Stimulated activated CD8-positive, alpha-beta memory T cell treated with anti-CD3 and anti-CD28 coated beads, Interleukin-2, amount 100 ng/mL, for 48 hours (primary cell): ENCODE results near the gene UBR1.
"Not testable (repeated sequence)": the region's sequence is repeated elsewhere in the genome, so short reads cannot be mapped to it uniquely, and the experiment has no call there.

Source experiments
- DNase-seq, 2 donors: peaks; one replicate each; pipeline ENCODE4 v3.0.0-alpha.2; 2020; ENCODE audit warnings: low read depth in 2 of 2

Gene UBR1

DNA sequence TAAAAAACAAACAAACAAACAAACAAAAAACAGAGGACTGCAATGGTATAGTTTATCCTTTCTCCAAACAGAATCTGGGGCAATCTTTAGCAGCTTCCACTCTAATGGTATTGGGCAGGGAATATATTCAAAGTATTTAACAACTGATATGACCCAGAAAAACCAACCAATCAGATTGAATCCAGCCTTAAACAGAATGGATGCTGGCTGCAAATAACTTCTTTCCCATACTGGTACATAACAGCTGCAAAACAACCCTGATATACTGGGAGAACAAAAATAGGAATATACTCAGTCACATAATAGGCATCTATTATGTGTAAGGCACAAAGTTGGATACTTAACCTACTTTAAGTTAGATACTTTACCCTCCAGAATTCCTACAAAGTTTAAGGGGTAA, 49.1 kb downstream of the UBR1 start:
- no peak for DNase-seq

DNA sequence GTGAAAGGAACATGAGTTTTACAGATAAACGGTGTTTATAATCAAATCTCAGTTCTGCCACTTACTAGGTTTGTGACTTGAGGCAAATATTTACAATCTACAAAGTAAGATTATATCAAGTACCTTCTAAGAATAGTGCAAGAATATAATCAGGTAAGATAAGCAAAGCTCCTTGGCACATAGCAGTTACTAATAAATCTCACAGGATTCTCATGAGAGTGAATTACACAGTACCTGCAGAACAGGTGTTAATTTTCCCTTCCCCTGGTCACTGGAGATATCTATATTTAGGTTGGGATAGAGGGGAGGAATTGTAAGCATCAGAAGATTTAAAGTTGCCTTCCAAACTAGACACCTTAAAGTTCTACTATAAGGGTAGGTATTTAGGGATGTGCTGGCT, 53.0 kb downstream of the UBR1 start:
- DNase-seq, result no peak

DNA sequence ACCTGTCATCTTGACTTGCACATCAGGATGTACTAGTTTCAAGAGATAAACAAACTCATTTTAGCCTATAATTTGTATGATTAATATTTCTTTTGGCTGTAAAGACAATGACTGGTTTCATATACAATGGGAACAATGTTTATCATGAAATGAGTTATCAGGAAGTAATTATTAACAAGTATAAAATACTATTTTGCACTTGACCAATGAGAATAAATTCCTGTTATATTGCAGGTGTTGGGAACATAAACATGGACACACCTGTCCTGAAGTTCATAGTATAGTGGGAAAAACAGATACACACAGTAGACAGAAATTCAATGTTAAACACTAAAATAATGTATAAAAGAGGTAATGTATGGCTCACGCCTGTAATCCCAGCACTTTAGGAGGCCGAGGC, 56.9 kb downstream of the UBR1 start:
- no peak for DNase-seq

DNA sequence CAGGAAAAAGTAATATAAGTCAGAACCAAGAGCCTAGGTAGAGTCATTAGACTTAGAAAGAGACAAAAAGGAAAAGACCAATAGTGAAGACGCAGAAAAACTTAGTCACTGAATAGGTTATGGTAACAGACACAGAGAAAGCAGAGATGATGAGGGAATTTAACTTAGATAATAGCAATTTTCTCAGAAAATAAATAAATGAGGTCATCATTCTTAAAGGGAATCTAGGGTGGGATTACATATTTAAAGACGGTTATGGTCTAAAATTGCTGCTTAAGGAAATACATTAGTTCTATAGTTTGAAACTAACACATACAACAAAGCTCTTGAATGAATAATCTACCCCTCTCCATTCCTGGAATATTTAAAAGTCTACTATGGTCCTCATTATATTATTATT, 59.4 kb downstream of the UBR1 start:
- DNase-seq, result no peak

DNA sequence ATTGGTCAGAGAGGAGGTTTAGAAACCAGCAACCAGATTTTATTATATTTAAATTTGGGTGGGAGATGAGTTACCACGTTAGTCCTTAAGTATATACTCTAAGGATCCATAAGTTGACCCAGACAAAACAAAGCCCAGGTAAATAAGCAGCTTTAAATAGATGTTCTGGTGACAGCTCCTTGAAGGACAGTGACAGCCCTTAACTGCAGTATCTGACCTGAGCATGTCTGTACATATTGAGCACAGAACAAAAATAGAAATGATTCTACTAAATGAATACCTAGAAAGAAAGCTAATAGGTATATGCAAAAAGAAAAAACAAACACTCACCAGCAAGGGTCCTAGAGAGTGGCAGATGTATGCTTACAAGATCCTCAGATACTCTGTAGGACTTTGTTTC, 63.0 kb downstream of the UBR1 start:
- DNase-seq, result no peak

DNA sequence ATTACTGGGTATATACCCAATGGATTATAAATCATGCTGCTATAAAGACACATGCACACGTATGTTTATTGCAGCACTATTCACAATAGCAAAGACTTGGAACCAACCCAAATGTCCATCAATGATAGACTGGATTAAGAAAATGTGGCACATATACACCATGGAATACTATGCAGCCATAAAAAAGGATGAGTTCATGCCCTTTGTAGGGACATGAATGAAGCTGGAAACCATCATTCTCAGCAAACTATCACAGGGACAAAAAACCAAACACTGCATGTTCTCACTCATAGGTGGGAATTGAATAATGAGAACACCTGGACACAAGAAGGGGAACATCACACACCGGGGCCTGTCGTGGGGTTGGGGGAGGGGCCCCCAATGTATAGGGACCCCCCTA, 64.8 kb downstream of the UBR1 start:
- not testable (repeated sequence) for DNase-seq

DNA sequence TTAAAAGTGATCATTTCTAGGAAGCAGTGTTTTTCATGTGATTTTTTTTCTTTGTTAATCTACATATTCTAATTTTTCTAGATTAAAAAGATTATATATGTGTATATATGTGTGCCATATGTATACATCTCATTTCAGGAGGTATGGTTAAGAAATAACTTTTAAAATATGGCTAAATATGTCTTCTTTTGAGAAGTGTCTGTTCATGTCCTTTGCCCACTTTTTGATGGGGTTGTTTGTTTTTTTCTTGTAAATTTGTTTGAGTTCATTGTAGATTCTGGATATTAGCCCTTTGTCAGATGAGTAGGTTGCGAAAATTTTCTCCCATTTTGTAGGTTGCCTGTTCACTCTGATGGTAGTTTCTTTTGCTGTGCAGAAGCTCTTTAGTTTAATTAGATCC, 70.6 kb downstream of the UBR1 start:
- DNase-seq, result not testable (repeated sequence)

DNA sequence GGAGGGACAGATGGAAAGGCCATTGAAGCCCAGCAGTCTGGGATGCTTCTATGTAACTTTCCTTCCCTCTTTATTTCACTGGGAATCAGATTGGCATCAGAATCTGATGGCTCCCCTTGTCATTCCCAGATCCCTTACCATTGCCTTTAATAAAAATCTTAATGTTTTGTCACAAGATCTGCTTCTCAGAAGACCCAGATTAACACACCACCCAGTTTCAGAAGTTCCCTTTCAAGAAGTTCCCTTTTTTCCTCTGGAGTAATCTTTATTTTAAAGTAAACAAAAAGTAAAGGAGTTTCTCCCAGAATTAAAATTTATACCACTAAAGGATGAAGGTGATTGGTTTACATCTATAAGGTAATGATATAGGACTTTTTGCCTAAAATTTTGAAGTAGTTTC, 76.4 kb downstream of the UBR1 start:
- DNase-seq, result no peak

DNA sequence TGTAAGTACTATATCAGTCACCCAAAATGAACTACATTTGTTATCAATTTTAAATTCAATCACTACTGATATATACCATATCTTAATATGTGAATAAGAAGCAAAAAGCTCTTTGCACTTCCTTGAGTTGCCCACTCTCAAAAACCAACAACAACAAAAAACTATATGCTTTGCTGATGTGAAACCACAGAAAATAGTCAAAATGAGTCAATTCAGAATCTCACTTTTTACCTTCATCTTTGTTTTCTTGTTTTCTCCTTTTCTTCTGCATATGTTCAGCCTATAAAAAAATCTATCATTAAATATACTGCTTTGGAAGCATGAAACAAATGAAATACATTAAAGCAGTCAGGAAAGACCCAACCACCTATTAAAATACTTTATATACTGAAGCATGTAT, 80.7 kb downstream of the UBR1 start:
- DNase-seq, result no peak

DNA sequence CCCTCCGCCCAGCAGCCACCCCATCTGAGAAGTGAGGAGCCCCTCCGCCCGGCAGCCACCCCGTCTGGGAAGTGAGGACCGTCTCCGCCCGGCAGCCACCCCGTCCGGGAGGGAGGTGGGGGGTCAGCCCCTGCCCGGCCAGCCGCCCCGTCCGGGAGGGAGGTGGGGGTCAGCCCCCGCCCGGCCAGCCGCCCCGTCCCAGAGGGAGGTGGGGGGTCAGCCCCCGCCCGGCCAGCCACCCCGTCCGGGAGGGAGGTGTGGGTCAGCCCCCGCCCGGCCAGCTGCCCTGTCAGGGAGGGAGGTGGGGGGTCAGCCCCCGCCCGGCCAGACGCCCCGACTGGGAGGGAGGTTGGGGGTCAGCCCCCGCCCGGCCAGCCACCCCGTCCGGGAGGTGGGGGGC, 91.2 kb downstream of the UBR1 start:
- not testable (repeated sequence) for DNase-seq

DNA sequence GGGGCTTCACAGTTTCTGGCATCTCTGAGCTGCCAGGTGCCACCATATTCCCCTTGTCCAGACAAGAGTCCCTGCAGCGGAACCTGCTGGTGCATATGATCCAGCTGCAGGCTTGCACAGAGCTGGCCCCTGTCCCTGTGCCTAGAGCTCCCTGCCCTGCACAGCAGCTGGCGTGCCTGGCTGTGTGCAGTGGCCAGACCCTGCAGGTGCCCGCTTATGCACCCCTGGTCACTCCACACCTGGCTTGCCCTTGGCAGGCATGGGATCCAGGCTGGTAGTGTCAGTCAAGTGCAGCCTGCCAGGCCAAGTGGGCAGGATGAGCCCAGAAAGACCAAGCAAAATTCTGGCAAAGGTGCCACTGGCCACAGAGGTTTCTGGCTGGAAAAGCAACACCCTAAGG, 96.6 kb downstream of the UBR1 start:
- DNase-seq, result no peak

DNA sequence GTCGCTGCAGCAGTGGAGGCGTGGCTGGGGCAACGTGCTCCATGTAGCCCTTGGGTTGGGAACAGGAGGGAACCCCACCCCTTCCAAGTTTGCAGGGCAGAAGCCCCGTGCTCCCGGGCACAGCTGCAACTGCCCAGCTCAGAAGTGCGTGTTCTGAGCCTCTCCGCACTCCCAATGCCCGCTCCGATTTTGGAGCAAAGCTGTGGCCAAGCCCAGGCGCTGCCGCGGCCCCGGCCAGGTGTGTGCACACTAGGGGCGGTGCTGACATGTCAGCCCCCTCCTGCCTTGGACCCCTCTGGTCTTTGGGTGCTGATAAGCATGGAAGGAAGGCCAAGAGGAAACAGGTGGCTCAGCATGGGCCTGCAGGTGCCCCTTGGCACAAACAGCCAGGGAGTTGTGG, 97.7 kb downstream of the UBR1 start:
- no peak for DNase-seq

DNA sequence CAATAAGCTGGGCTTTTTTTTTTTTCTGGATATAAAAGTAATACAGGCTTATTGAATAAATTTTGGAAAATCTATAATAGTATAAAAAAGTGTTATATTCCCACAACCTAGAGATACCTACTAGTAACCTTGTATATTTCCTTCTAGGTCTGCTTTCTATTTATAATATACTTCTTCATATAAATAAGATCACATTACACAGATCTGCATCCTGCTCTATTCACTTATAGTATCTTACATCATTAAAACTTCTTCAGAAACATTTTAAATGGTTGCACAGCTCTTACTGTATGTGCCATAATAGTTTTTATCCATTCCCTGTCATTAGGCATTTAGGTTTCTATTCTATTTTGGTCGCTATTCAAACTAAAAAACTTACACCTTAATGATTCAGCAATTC, 98.3 kb downstream of the UBR1 start:
- no peak for DNase-seq

DNA sequence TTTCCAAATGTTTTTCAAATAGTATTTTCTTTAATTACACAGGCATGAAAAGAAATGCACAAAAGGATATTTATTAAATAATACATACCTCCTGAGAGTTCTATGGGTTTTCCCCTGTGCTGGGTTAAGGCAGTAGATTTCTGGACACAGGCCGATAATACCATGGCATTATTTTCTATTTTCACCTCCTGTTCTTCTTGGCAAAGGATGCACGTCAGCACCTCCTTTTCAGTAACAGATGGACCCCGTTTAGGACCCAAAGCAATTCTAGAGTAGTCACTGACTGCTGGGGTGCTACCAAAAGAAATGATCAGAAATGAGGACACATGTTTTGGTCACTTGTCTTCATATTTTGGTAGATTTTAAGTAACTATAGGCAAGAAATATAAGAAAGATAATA, 98.8 kb downstream of the UBR1 start:
- no peak for DNase-seq

DNA sequence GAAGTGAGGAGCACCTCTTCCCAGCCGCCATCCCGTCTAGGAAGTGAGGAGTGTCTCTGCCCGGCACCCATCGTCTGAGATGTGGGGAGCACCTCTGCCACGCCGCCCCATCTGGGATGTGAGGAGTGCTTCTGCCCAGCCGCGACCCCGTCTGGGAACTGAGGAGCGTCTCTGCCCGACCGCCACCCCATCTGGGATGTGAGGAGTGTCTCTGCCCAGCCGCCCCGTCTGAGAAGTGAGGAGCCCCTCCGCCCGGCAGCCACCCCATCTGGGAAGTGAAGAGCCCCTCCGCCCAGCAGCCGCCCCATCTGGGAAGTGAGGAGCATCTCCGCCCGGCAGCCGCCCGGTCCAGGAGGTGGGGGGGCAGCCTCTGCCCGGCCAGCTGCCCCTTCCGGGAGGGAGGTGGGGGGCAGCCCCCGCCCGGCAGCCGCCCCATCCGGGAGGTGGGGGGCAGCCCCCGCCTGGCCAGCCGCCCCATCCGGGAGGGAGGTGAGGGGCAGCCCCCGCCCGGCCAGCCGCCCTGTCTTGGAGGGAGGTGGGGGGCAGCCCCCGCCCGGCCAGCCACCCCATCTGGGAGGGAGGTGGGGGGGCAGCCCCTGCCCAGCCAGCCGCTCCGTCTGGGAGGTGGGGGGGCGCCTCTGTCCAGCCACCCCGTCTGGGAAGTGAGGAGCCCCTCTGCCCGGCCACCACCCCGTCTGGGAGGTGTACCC, 100.8 kb downstream of the UBR1 start:
- DNase-seq, result not testable (repeated sequence)

DNA sequence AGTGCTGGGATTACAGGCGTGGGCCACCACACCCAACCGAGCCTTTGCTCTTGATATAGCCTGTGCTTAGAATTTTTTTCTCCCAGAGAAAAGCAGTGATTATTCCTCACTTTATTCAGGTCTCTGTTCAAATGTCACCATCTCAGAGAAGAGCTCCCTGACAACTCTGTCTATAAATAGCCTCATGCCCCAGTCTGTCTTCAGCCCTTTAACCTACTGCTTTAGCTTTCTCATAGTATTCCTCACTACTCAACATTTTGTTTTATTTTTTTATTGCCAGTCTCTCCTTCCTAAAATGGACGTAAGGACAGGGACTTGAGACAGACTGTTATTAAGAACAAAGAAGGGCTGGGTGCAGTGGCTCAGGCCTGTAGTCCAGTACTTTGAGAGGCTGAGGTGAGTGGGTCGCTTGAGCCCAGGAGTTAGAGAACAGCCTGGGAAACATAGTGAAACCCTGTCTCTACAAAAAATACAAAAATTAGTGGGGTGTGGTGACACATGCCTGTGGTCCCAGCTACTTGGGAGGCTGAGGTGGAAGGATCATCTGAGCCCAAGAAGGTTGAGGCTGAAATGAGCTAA, 106.5 kb downstream of the UBR1 start:
- DNase-seq, result no peak

DNA sequence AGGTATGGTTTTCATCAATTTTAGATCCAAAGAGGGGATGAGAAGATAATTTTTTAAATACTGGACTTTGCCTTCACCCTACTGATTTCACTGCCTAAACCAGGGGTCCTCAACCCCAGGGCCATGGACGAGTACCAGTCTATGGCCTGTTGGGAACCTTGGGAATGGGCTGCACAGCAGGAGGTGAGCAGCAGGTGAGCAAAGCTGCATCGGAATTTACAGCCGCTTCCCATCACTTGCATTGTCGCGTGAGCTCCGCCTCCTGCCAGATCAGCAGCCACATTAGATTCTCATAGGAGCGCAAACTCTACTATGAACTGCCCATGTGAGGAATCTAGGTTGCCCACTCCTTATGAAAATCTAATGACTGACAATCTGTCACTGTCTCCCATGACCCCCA, 109.0 kb downstream of the UBR1 start:
- DNase-seq, result no peak

DNA sequence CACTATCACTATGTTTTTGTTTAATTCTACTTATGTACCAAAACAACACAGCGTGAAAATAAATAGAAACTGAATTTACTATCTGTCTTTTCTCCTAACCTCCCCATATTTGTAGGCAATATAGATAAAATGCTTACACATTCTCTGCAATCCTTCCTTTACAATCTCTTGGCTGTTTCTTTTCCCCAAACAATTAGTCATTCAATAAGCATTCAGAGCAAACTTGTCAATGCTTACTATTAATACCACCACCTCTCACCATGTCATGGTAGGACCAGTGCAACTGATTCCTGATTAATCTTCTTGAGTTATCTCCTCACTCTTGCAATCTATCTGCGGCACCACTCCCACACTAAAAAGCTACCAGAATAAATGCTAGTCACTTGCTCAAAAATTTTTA, 111.3 kb downstream of the UBR1 start:
- DNase-seq, result no peak

DNA sequence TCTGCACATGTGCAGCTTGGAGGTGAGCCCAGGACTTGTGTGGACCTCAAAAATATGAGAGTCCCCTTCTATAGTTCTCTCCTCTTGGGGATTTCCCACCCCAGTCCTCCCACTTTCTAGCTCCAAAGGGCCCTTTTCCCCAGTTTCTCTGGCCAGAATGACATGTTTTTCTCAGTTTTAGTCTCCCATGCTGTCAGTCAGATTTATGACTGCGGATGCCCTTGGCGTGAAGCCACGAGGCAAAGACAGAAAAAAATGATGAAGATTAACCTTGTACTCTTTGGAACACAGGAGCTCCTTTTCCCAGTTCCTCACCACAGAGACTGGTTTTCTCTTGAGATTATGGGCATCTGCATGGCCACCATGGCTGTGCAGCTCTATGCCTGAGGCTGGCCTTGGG, 113.2 kb downstream of the UBR1 start:
- no peak for DNase-seq

DNA sequence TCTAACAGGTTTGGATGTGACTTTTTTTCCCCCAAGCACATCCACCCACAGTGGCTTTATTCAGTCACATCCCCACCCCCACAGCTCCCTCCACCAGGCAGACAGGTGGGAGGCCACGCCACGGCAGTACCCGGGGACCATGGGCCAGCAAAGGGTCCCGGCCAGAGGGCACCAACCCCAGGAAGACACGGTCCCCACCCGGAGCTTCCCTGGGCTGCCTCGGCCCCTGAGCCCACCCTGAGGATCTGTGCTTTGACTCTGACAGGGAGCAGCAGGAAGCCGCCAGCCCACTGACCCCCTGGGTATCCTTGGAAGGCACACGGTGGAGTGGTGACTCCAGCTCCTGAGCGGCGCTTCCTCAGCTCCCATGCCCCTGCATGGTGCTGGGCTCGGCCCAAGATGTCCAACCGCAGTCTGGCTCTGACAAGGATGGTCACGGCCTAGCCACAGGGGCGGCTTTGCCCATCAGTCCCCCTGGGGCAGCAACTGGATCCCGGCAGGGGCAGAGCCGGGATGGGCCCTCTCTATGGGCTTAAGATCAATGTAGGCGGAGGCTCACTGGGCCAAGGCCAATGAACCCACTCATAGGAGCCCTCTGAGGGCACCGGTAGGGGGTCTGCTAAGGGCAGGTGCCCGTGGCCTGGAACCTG, 119.0 kb downstream of the UBR1 start:
- DNase-seq, result no peak

DNA sequence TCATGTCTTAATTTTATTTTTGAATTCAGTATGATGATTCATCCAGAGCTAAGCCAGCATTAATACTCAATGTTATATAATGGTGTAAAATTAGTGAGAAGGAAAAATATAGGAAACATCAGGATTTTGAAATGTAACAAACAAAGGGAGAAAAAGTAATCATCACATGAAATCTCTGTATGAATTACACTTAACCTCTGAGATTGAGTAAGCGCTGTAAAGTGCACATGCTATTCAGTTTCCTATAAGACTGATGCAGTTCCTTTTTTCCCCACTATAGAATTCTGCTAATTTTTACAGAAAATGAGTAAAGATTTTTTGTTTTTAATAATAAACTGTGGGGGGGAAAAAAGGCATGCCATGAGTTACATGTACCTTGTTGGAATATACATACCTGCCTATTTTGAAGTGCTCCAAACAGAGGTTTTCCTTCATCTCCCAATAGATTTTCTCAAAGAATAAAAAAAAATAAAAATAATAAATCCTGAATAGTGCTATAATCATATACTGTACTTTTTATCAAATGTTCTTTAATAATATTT, 121.3 kb downstream of the UBR1 start:
- no peak for DNase-seq

DNA sequence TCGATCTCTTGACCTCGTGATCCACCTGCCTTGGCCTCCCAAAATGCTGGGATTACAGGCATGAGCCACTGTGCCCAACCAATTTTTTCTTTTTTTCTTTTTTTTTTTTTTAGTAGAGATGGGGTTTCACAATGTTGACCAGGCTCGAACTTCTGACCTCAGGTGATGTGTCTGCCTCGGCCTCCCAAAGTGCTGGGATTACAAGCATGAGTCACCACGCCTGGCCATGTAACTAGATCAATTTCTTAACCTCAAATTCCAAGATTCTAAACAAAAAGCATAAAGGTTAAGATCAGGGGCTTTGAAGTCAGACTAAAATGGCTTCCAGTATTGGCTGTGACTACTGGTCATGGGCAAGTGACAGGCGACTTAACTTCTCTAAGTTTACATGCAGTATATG, 126.7 kb downstream of the UBR1 start:
- not testable (repeated sequence) for DNase-seq

DNA sequence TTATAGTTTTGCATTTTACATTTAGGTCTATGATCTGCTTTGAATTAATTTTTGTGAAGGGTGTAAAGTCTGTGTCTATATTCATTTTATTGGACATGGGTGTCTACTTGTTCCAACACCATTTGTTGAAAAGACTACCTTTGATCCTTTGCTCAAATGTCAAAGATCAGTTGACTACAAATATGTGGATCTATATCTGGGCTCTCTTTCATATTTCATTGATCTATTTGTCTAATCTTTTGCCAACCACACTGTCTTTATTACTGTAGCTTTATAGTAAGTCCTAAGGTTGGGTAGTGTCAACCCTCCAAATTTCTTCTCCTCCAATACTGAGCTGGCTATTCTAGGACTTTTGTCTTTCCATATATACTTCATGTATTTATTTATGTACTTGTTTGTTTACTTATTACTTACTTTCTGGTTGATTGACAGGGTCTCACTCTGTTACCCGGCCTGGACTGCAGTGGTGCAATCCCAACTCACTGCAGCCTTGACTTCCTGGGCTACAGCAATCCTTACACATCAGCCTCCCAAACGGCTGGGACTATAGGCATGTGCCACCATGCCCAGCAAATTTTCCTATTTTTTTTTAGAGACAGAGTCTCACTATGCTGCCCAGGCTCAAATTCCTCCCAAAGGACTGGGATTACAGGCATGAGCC, 131.5 kb downstream of the UBR1 start:
- no peak for DNase-seq
